A673 (cell line): ENCODE data around the gene TACC2. TPM values are rescaled to one million over a fixed set of nuclear protein-coding genes. Genes with fewer than 3 reads are reported as not detected.

Source experiments
- BruUV-seq: library from RNA; stranded (reverse); fragments of 400-500 nt; replicated peaks from 2 replicates; lab custom pipeline; 2021; lab: Mats Ljungman, UMichigan
- CTCF ChIA-PET: fragments of 300-600 bp; sonication (Branson Sonifier 250); formaldehyde crosslinking; loops from one replicate; lab custom pipeline; 2022; ENCODE audit warnings: antibody characterized with exemption; lab: Charles Lee
- POLR2A ChIA-PET: fragments of 300-600 bp; sonication (Branson Sonifier 250); formaldehyde crosslinking; loops from one replicate; lab custom pipeline; 2022; ENCODE audit warnings: antibody characterized with exemption; ENCODE audit not compliant: low non-redundant PET; lab: Charles Lee
- DNase-seq: peaks from one replicate; pipeline ENCODE4 v3.0.0-alpha.2; 2015; ENCODE audit warnings: low spot score
- H3K27ac ChIP-seq: fragments of 200-600 bp; sonication (generic); 2 replicates; pipeline ENCODE4 v1.5.1; 2016; ENCODE audit warnings: mixed run types, low read depth, mild to moderate bottlenecking, mixed read lengths, antibody characterized with exemption, low read length; ENCODE audit not compliant: poor library complexity, severe bottlenecking
- H3K27me3 ChIP-seq: fragments of 200-600 bp; sonication (generic); replicated peaks from 2 replicates; pipeline ENCODE4 v1.6.1; 2017; ENCODE audit warnings: mixed run types, low read depth, mild to moderate bottlenecking, mixed read lengths, antibody characterized with exemption, low read length; ENCODE audit not compliant: insufficient read depth, poor library complexity
- H3K36me3 ChIP-seq: fragments of 200-600 bp; sonication (generic); 2 replicates; pipeline ENCODE4 v1.6.1; 2016; ENCODE audit warnings: mixed run types, mild to moderate bottlenecking, mixed read lengths, antibody characterized with exemption, low read length; ENCODE audit not compliant: insufficient read depth, poor library complexity, severe bottlenecking
- H3K4me1 ChIP-seq: fragments of 200-600 bp; sonication (generic); 2 replicates; pipeline ENCODE4 v1.6.1; 2017; ENCODE audit warnings: mixed run types, mild to moderate bottlenecking, mixed read lengths, antibody characterized with exemption, low read length; ENCODE audit not compliant: insufficient read depth, poor library complexity, severe bottlenecking
- H3K4me3 ChIP-seq: fragments of 200-600 bp; sonication (generic); 2 replicates; pipeline ENCODE4 v1.5.1; 2016; ENCODE audit warnings: low read depth, mixed run types, mild to moderate bottlenecking, mixed read lengths, low read length; ENCODE audit not compliant: poor library complexity, severe bottlenecking
- H3K9me3 ChIP-seq: fragments of 200-600 bp; sonication (generic); 2 replicates; pipeline ENCODE4 v1.6.1; 2016; ENCODE audit warnings: mixed run types, low read depth, mild to moderate bottlenecking, mixed read lengths, antibody characterized with exemption, low read length; ENCODE audit not compliant: poor library complexity, severe bottlenecking
- EZH2 ChIP-seq: fragments of 200-600 bp; sonication (generic); IDR thresholded peaks from 2 replicates; pipeline ENCODE4 v1.6.1; 2017; ENCODE audit warnings: borderline replicate concordance, low read depth, mild to moderate bottlenecking, mixed read lengths, antibody characterized with exemption, low read length; ENCODE audit not compliant: poor library complexity, severe bottlenecking
- intact Hi-C: fragments of 100-400 bp; cut with micrococcal nuclease; formaldehyde crosslinking; loops from one replicate; pipeline ENCODE4 v1.10.0; 2022; ENCODE audit not compliant: unreplicated experiment
- total RNA-seq: library from RNA; stranded (reverse); gene quantifications from 2 replicates; pipeline ENCODE4 v1.2.3, GENCODE V29; 2021
- TF ChIP-seq, protein P1 (sequence below): fragments of 300-800, 200-600 bp; sonication (generic); conservative IDR thresholded peaks from 2 replicates; pipeline ENCODE4 v1.5.1; 2017; ENCODE audit warnings: low read depth, mild to moderate bottlenecking, antibody characterized with exemption, low read length, moderate library complexity, mixed read lengths

TACC2 gene
- total RNA-seq, 1 experiment from 2014 or later: 0.62 TPM

DNA sequence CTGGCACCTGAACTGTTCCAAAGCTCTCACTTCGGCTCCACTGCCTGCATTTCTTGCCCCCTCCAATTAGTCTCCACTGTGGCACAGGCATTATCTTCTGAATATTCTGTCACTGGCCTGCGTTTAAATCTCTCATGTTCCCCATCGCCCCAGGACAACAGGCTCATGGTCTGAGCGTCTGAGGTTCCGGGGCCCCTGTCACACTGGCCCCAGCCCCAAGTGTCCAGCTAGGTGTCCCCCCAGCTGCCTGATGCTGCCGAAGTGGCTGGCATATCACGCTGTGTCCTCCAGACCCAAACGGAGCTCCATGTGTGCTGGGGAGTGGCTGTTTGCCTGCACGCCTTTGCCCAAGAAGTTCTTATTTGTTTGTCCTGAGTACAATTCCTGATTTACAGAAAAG lies 135.4 kb downstream of the TACC2 start:
- no peaks in the 10 kb centered on the region for H3K4me1 ChIP-seq
- no peaks in the 10 kb centered on the region for H3K27me3 ChIP-seq
- H3K4me3 ChIP-seq: no peak overlapping the region
- no peaks in the 10 kb centered on the region for H3K9me3 ChIP-seq
- TF ChIP-seq, protein P1, sequence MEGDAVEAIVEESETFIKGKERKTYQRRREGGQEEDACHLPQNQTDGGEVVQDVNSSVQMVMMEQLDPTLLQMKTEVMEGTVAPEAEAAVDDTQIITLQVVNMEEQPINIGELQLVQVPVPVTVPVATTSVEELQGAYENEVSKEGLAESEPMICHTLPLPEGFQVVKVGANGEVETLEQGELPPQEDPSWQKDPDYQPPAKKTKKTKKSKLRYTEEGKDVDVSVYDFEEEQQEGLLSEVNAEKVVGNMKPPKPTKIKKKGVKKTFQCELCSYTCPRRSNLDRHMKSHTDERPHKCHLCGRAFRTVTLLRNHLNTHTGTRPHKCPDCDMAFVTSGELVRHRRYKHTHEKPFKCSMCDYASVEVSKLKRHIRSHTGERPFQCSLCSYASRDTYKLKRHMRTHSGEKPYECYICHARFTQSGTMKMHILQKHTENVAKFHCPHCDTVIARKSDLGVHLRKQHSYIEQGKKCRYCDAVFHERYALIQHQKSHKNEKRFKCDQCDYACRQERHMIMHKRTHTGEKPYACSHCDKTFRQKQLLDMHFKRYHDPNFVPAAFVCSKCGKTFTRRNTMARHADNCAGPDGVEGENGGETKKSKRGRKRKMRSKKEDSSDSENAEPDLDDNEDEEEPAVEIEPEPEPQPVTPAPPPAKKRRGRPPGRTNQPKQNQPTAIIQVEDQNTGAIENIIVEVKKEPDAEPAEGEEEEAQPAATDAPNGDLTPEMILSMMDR: no peak
- no peak for TF ChIP-seq EZH2
- DNase-seq: no peak
- no peak overlapping the region for H3K27ac ChIP-seq
- intact Hi-C loops: no loop called here
- ChIA-PET POLR2A (no interaction called here), CTCF (no interaction called here)
- no TSS peak for BruUV-seq
- H3K36me3 ChIP-seq: no peaks in the 10 kb centered on the region

DNA sequence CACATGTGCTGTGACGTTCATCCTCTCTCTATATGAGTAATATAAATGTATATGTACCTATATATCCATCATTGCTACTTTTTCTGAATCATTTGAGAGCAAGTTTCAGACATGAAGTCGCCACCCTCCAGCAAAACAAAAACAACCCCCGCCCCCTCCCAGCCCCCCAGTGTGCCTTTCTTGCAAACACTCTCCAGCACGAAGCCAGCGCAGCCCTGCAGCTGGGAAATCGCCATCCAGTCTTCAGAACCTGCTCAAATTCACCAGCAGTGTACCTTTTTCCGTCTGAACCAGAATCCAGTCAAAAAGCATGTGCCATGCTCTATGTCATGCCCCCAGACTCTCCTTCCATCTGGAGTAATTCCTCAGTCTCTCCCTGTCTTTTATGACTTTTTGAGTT lies 135.8 kb downstream of the TACC2 start:
- no peak overlapping the region for H3K27ac ChIP-seq
- ChIA-PET CTCF (no interaction called here), POLR2A (no interaction called here)
- intact Hi-C loops: no loop called here
- no peaks in the 10 kb centered on the region for H3K9me3 ChIP-seq
- BruUV-seq: no TSS peak
- H3K4me3 ChIP-seq: no peak overlapping the region
- TF ChIP-seq, protein P1: no peak
- no peak for TF ChIP-seq EZH2
- no peak for DNase-seq
- H3K27me3 ChIP-seq: no peaks in the 10 kb centered on the region
- no peaks in the 10 kb centered on the region for H3K4me1 ChIP-seq
- no peaks in the 10 kb centered on the region for H3K36me3 ChIP-seq

DNA sequence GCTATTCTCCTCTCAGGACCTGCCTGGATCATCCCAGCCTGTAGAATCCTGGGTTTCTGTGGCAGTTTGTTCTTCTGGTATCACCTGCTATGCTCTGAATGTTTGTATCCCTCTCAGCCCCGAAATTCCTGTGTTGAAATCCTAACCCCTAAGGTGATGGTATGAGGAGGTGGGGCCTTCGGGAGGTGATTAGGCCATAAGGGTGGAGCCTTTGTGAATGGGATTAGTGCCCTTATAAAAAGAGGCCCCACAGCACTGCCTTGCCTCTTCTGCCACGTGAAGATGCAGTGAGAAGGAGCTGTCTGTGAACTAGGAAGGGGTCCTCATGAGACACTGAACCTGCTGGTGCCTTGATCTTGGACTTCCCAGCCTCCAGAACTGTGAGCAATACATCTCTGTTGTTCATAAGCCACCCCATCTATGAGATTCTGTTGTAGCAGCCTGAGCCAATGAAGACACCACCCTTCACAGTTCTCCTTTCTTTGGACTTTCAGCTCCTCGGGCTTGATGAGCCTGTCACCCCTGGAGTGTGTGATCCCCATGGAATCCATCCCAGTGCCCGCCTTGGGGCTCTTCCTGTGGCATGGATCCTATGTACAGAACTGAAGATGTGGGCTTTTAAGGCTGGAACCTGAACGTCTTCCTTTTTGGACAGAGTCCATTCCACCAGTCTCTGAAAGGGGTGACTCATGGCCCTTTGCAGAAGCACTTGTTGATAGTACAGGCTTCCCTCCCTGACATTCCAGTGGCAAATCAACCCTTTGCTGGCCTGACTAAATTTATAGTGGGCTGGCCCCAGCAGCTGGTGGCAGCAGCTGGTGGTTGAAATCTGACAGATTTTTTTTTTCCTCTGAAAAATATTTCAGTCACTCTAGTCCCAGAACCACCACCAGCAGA lies 138.0 kb downstream of the TACC2 start:
- Histone ChIP-seq H3K36me3 (no peaks in the 10 kb centered on the region), H3K4me3 (no peak overlapping the region), H3K9me3 (no peaks in the 10 kb centered on the region), H3K27ac (no peak overlapping the region), H3K27me3 (no peaks in the 10 kb centered on the region), H3K4me1 (no peaks in the 10 kb centered on the region)
- intact Hi-C loops: no loop called here
- no TSS peak for BruUV-seq
- ChIA-PET CTCF (no interaction called here), POLR2A (no interaction called here)
- no peak for TF ChIP-seq EZH2
- TF ChIP-seq, protein P1: no peak
- DNase-seq: no peak
